ENCODE results near the gene COL4A2.
"Not testable (repeated sequence)": the region's sequence is repeated elsewhere in the genome, so short reads cannot be mapped to it uniquely, and the experiment has no call there.

The COL4A2 gene

GRCh38 chr13:110444226-110444653 lies 137.2 kb downstream of the COL4A2 start:
- no peak overlapping the region for H3K27ac ChIP-seq
- no peak for DNase-seq (ENCODE audit: low read depth, low spot score)

GRCh38 chr13:110445183-110445582 lies 138.1 kb downstream of the COL4A2 start:
- no peak overlapping the region for H3K27ac ChIP-seq
- DNase-seq (ENCODE audit: low read depth, low spot score), result no peak

GRCh38 chr13:110445722-110446574 lies 138.9 kb downstream of the COL4A2 start:
- DNase-seq (ENCODE audit: low read depth, low spot score), result no peak
- no peak overlapping the region for H3K27ac ChIP-seq

- H3K27ac ChIP-seq, result no peak overlapping the region
- DNase-seq (ENCODE audit: low read depth, low spot score), result no peak
Measured at GRCh38 chr13:110446575-110446890, 139.4 kb downstream of the COL4A2 start.

GRCh38 chr13:110447058-110447511 lies 140.0 kb downstream of the COL4A2 start:
- H3K27ac ChIP-seq, result no peak overlapping the region
- DNase-seq (ENCODE audit: low read depth, low spot score), result no peak

GRCh38 chr13:110447801-110448200 lies 140.7 kb downstream of the COL4A2 start:
- peak overlapping the region; percentile 34 for H3K27ac ChIP-seq
- no peak for DNase-seq (ENCODE audit: low read depth, low spot score)

GRCh38 chr13:110448230-110448629 lies 141.1 kb downstream of the COL4A2 start:
- H3K27ac ChIP-seq, result peak overlapping the region; percentile 34
- no peak for DNase-seq (ENCODE audit: low read depth, low spot score)

GRCh38 chr13:110448677-110449076 lies 141.6 kb downstream of the COL4A2 start:
- H3K27ac ChIP-seq, result peak overlapping the region; percentile 34
- no peak for DNase-seq (ENCODE audit: low read depth, low spot score)

GRCh38 chr13:110449219-110450015 lies 142.3 kb downstream of the COL4A2 start:
- H3K27ac ChIP-seq, result no peak overlapping the region
- no peak for DNase-seq (ENCODE audit: low read depth, low spot score)

GRCh38 chr13:110450016-110450900 lies 143.2 kb downstream of the COL4A2 start:
- DNase-seq (ENCODE audit: low read depth, low spot score), result no peak
- H3K27ac ChIP-seq, result no peak overlapping the region

- no peak for DNase-seq (ENCODE audit: low read depth, low spot score)
- no peak overlapping the region for H3K27ac ChIP-seq
Measured at GRCh38 chr13:110450941-110451730, 144.1 kb downstream of the COL4A2 start.

- not testable (repeated sequence) for H3K27ac ChIP-seq; DNase-seq (ENCODE audit: low read depth, low spot score)
Measured at GRCh38 chr13:110453091-110453490, 146.0 kb downstream of the COL4A2 start.

GRCh38 chr13:110453797-110454196 lies 146.7 kb downstream of the COL4A2 start:
- H3K27ac ChIP-seq, result no peak overlapping the region
- no peak for DNase-seq (ENCODE audit: low read depth, low spot score)

- no peak for DNase-seq (ENCODE audit: low read depth, low spot score)
- H3K27ac ChIP-seq, result no peak overlapping the region
Measured at GRCh38 chr13:110454227-110454859, 147.3 kb downstream of the COL4A2 start.

- no peak for DNase-seq (ENCODE audit: low read depth, low spot score)
- H3K27ac ChIP-seq, result no peak overlapping the region
Measured at GRCh38 chr13:110454956-110455355, 147.9 kb downstream of the COL4A2 start.

- H3K27ac ChIP-seq, result no peak overlapping the region
- no peak for DNase-seq (ENCODE audit: low read depth, low spot score)
Measured at GRCh38 chr13:110455444-110455843, 148.4 kb downstream of the COL4A2 start.

GRCh38 chr13:110455941-110456340 lies 148.9 kb downstream of the COL4A2 start:
- no peak overlapping the region for H3K27ac ChIP-seq
- no peak for DNase-seq (ENCODE audit: low read depth, low spot score)

GRCh38 chr13:110456550-110456949 lies 149.5 kb downstream of the COL4A2 start:
- no peak overlapping the region for H3K27ac ChIP-seq
- no peak for DNase-seq (ENCODE audit: low read depth, low spot score)

- DNase-seq (ENCODE audit: low read depth, low spot score), result no peak
- H3K27ac ChIP-seq, result no peak overlapping the region
Measured at GRCh38 chr13:110457361-110457760, 150.3 kb downstream of the COL4A2 start.
